AG04449 (cell line): Measurements from ENCODE around the gene PFKM.
"Not testable (repeated sequence)": the region's sequence is repeated elsewhere in the genome, so short reads cannot be mapped to it uniquely, and the experiment has no call there.

Experiments
- CTCF ChIA-PET: fragments of 350-600 bp; formaldehyde crosslinking; extraction: SDS; loops from one replicate; lab custom pipeline; 2021; ENCODE audit warnings: antibody characterized with exemption; lab: Yijun Ruan, JAX
- POLR2A ChIA-PET: fragments of 400-600, 350-600 bp; formaldehyde crosslinking; extraction: SDS; loops from one replicate; lab custom pipeline; 2020; ENCODE audit warnings: antibody characterized with exemption, inconsistent platforms; lab: Yijun Ruan, JAX
- DNase-seq: peaks from one replicate; pipeline ENCODE4 v3.0.0-alpha.2; 2010; ENCODE audit warnings: low read depth, low spot score
- H3K4me3 ChIP-seq: 2 replicates; pipeline ENCODE4 v1.5.1; 2011; ENCODE audit warnings: low read depth, mild to moderate bottlenecking, control low read depth, low read length
- CTCF ChIP-seq: IDR thresholded peaks from one replicate; pipeline ENCODE4 v1.5.1; 2011; ENCODE audit warnings: mild to moderate bottlenecking, moderate library complexity, low read length, control low read depth, inconsistent platforms; ENCODE audit not compliant: insufficient read depth; ENCODE audit errors: missing control alignments

The PFKM gene

DNA sequence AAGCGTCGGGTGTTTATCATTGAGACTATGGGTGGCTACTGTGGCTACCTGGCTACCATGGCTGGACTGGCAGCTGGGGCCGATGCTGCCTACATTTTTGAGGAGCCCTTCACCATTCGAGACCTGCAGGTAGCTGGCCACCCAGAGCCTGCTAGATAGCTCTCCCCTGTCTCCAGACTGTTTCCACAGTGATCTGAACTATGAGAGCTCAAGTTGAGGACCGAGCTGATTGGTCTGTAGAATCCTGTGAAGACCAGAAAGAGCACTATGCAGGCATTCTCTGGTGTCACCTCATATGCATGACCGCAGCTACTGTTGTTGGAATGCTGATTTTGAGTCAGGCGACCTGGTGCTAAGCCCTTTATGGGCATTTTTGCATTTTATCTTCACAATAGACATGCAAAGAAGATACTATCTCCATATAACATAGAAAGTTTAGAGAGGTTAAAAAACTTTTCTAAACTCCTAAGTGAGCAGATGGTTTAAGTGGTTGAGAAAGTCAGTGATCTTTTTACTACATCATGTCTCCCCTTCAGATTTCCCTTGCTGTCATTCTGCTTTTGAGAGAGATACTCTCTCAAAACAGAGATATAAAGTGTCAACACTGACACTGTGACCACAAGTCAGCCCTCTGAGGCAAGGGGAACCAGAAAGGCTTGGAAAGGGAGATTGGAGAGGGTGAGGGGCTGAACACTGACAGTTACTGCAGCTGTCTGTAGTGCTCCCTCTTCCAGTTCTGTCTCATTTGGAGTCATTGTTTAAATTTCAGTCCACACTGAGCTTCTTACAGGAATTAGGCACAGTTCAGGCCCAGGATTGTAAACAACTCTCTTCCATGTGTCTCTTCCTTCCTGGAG lies 23.9 kb downstream of the PFKM start:
- no peak for DNase-seq
- CTCF ChIA-PET, result interaction anchor here (1.5 kb wide), 1 partner anchor 10 kb away, joined by 7 read pairs; no protein-coding TSS in a partner anchor
- POLR2A ChIA-PET, result no interaction called here
- H3K4me3 ChIP-seq, result no peak overlapping the region
- TF ChIP-seq CTCF, result no peak

DNA sequence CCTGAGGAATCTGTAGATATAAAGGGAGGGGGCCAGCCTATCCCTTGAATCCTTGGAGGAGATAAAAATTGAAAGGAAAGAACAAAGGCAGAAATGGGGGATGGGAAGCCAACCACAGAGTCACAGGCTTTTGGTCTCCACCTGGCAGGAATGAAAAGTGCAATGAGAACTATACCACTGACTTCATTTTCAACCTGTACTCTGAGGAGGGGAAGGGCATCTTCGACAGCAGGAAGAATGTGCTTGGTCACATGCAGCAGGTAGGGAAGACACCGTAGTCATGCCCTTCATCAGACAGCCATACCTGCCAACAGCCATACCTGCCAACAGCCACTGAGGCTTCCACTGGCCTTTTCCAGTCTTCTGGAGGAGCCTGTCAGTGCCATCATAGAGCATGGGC lies 24.7 kb downstream of the PFKM start:
- no peak for TF ChIP-seq CTCF
- ChIA-PET CTCF (interaction anchor here (1.5 kb wide), 1 partner anchor 9 kb away, joined by 7 read pairs; no protein-coding TSS in a partner anchor), POLR2A (no interaction called here)
- DNase-seq, result no peak
- no peak overlapping the region for H3K4me3 ChIP-seq

GRCh38 chr12:48145981-48146380 lies 26.8 kb downstream of the PFKM start:
- no peak for DNase-seq
- ChIA-PET CTCF (interaction anchor here (2.7 kb wide), 1 partner anchor 19 kb away, joined by 7 read pairs; no protein-coding TSS in a partner anchor), POLR2A (no interaction called here)
- TF ChIP-seq CTCF, result no peak
- H3K4me3 ChIP-seq, result no peak overlapping the region

DNA sequence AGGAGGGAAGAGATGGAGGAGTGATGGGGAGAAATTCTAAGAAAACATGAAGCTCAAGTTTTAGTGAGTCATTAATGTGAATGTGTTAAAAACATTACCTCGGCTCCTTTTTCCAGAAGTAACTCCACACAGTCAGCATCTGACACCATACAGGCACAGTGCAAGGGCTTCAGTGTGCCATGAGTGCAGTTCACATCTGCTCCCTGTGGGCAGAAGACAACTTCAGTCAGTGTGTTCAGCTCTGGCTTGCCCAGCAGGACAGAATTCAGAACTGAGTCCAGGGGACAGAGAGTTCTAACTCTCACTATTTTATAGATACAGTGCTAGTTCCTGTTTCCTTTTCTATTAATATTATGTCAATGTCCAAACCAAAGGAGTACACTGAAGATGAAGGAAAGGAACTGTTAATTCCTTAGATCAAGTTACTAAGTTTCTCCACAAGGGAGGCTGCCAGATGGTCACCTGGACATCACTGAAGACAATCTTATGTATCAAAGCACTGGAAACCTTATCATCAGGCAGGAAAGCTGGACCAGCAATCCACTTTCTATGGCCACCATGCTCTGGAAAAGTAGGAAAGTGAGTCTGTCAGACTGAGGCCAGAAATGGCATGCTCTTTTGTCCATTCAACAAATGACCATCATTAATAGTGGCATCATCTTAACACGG lies 32.1 kb downstream of the PFKM start:
- no peak for DNase-seq
- no peak for TF ChIP-seq CTCF
- no peak overlapping the region for H3K4me3 ChIP-seq
- ChIA-PET CTCF (interaction anchor here (0.9 to 3.5 kb wide), 5 partner anchors 10 to 38 kb away, joined by 4 to 13 read pairs (median 4); partner anchors contain the start of gene CCDC184), POLR2A (no interaction called here)

DNA sequence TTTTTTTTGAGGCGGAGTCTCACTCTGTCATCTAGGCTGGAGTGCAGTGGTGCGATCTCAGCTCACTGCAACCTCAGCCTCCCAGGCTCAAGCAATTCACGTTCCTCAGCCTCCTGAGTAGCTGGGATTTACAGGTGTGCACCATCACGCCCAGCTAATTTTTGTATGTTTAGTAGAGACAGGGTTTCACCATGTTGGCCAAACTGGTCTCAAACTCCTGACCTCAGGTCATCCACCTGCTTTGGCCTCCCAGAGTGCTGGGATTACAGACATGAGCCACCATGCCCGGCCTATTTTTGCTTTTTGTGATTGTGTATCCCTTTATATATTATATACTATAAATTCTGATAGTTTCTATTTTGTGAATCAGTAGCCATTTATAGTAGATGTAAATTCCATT lies 36.6 kb downstream of the PFKM start:
- H3K4me3 ChIP-seq, POLR2A ChIA-PET, DNase-seq: not testable (repeated sequence)
- CTCF ChIA-PET, result interaction anchor here (1.3 kb wide), 1 partner anchor 34 kb away, joined by 5 read pairs; no protein-coding TSS in a partner anchor

DNA sequence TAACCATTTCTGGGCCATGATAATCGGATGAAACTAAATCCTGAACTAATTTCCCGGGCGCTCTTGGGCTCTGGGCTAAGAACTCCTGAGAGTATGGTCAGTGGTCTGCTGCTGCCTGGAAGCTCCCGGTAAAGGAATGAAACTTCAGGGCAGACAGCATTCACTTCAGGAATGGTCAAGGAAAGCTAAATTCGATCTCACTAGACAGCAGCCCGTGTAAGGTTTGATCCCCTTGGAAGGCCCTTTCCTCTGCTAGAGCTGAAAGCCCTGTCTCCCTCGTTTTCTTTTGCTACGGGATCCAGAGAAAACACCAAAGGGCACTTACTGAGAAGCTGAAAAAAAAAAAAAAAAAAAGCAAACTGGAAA lies 37.5 kb downstream of the PFKM start:
- no peak for TF ChIP-seq CTCF
- peak overlapping the region; percentile 93 for H3K4me3 ChIP-seq
- no peak for DNase-seq
- CTCF ChIA-PET, result interaction anchor here (0.8 to 2.4 kb wide), 8 partner anchors 9 to 298 kb away, joined by 3 to 14 read pairs (median 6); partner anchors contain the start of gene PFKM
- POLR2A ChIA-PET, result interaction anchor here (1.1 to 1.9 kb wide), 2 partner anchors 14 to 51 kb away, joined by 4 to 9 read pairs; partner anchors contain the start of gene SENP1
